HUES64 (cell line): ENCODE results near the gene MAPK13.

Experiments used
- H3K27ac ChIP-seq: 2 replicates; pipeline ENCODE4 v1.7.0; 2013; ENCODE audit warnings: low read depth, low read length, inconsistent platforms
- H3K27me3 ChIP-seq: 2 replicates; pipeline ENCODE4 v1.6.1; 2013; ENCODE audit warnings: mild to moderate bottlenecking, low read length; ENCODE audit not compliant: insufficient read depth
- H3K36me3 ChIP-seq: 2 replicates; pipeline ENCODE4 v1.6.1; 2013; ENCODE audit warnings: mild to moderate bottlenecking, low read length; ENCODE audit not compliant: insufficient read depth
- H3K4me1 ChIP-seq: 2 replicates; pipeline ENCODE4 v1.6.1; 2013; ENCODE audit warnings: mild to moderate bottlenecking, low read length, moderate library complexity; ENCODE audit not compliant: insufficient read depth
- H3K4me3 ChIP-seq: 2 replicates; pipeline ENCODE4 v1.5.1; 2013; ENCODE audit warnings: mild to moderate bottlenecking, low read length, moderate library complexity
- H3K9ac ChIP-seq: 2 replicates; pipeline ENCODE4 v1.6.1; 2013; ENCODE audit warnings: mild to moderate bottlenecking, low read depth, low read length
- H3K9me3 ChIP-seq: 2 replicates; pipeline ENCODE4 v1.6.1; 2013; ENCODE audit warnings: low read depth, low read length; ENCODE audit not compliant: insufficient read depth
- WGBS: fragments of 150-250, 120-280 bp; methylation state at CpG from one replicate; pipeline ENCODE4 v1.1.7; 2013; ENCODE audit warnings: missing lambda C conversion rate; 5-methylcytosine and 5-hydroxymethylcytosine counted together

The MAPK13 gene

DNA sequence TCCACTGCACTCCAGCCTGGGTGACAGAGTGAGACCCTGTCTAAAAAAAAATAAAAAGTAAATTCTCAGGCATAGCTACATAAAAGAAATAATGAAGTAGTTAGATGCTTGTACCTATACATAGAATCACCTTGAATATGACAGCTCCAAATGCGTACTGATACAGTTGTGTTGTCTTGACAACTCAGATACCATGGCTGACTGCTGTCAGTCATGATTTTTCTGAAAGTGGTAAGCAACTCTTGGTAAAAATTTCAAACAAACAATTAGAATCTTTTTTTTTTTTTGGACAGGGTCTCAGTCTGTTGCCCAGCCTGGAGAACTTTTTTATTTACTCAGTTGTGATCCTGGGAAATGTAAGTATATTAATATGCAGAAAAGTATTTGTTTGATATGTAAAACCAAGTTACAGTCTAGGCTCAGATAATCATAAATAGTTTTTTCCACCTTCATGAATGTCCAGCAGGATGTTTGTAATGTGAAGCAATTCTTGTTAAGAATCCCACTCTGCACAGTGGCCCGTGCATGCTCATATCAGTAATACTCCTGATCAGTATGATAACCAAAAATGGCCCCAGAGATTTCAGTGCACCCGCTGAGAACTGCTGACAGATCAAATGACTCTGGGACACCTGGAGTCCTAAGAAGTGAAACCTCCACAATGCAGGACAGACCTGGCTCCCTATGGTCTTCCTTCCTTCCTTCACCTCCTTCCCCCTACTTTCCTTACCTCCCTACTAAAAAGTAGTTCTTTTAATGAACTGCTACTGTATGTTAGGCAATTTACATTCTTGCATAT, 14.0 kb upstream of the MAPK13 start:
- no peak overlapping the region for H3K9ac ChIP-seq
- no peak overlapping the region for H3K4me3 ChIP-seq
- H3K36me3 ChIP-seq, result 0 out of 2 replicates have a peak, but pooled peaks cover 4% of the 10 kb centered on the region
- no peak overlapping the region for H3K27ac ChIP-seq
- WGBS, result 89% methylated on average over 3 of the region's 3 CpGs
- no peaks in the 10 kb centered on the region for H3K9me3 ChIP-seq
- peaks cover 7% of the 10 kb centered on the region; the same call in 1 of the 2 replicates for H3K4me1 ChIP-seq
- no peaks in the 10 kb centered on the region for H3K27me3 ChIP-seq

DNA sequence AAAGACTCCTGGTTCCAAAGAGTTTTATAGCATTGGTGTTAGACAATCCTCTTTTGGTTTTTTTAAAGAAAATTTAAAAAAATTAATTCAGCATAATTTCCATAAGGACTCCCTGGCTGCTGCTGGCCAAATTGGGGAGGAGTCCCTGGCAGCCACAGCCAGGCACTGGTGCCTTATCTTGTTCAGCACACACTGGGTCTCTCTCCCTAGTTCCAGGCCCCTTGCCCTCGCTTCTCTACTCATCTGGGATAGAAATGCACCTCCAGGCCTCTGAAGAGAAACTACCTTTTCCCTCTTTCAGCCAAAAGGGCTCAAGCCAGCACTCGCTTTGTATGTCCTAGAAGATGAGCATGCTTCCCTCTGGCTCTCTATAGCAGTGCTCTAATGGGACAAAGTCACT, 13.4 kb upstream of the MAPK13 start:
- H3K9ac ChIP-seq, result no peak overlapping the region
- no peak overlapping the region for H3K4me3 ChIP-seq
- 88% methylated on average over 2 of the region's 2 CpGs for WGBS
- H3K27ac ChIP-seq, result no peak overlapping the region
- H3K4me1 ChIP-seq, result peaks cover 7% of the 10 kb centered on the region; the same call in 1 of the 2 replicates
- no peaks in the 10 kb centered on the region for H3K27me3 ChIP-seq
- H3K36me3 ChIP-seq, result no peaks in the 10 kb centered on the region
- H3K9me3 ChIP-seq, result no peaks in the 10 kb centered on the region

DNA sequence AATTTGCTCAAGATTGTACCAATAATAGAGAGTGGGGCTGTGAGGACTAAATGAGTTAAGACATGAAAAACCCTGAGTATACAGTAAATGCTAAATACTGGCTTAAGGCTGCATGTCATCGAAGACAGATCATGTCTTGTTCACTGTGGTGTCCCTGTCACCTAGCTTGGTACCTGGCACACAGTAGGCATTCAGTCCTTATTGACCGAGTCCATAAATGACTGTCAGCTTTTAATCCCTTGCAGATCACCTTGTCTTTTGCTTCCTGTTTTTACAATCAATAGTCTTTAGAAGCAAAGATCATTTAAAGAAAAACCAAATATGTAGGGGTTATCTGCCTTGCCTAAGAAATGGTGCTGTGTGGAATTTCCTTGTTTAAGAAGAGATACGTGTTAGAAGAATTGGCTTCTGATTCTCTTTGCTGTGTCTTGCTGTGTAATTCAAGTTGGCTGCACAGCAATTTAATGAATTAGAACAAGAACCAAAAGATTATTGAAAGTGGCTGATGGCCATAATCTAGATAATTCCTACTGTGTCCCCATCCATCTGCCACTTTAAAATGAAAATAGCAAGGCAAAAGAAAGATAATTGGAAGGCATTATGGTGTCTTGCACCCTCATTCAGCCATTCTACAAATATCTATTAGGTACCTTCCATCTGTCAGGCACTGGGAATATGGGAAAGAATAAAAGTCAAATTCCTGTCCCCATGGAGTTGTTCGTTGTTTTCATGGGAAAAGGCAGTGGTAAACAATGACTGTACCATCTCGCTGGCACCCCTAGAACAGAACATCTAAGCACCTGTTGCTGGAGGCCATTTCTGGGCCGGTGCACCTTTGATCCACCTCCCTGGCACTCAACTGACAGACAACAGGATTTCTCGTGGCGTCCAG, 12.4 kb upstream of the MAPK13 start:
- H3K36me3 ChIP-seq, result no peaks in the 10 kb centered on the region
- H3K9me3 ChIP-seq, result no peaks in the 10 kb centered on the region
- 91% methylated on average over 8 of the region's 8 CpGs for WGBS
- no peak overlapping the region for H3K4me3 ChIP-seq
- H3K9ac ChIP-seq, result no peak overlapping the region
- peaks cover 7% of the 10 kb centered on the region; the same call in 1 of the 2 replicates for H3K4me1 ChIP-seq
- no peaks in the 10 kb centered on the region for H3K27me3 ChIP-seq
- H3K27ac ChIP-seq, result no peak overlapping the region

DNA sequence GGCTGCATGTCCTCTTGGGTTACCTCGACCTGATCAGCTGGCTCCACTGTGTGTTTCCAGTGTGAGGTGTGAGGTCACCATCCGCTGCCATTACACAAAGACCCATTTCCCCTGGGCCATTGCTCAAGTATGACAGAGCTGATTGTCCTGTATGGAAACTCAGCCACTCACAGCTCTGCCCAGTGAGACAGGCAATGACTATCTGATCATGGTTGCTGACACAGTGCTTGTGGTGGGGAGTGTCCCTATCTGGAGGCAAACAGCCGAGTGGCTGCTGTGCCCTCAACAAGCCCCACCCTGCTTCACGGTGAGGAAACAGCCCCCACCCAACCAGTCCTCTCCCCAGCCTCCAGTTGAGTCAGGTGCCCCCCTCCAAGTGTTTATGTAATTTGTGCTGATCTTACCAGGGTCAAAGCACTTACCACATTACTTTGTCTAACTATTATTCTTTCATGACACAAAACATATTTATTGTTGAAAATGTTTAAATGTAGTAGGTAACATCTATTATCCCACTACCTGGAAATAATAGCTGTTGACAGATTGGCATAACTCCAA, 11.7 kb upstream of the MAPK13 start:
- peaks cover 7% of the 10 kb centered on the region; the same call in 1 of the 2 replicates for H3K4me1 ChIP-seq
- H3K9me3 ChIP-seq, result no peaks in the 10 kb centered on the region
- no peak overlapping the region for H3K9ac ChIP-seq
- no peak overlapping the region for H3K27ac ChIP-seq
- no peaks in the 10 kb centered on the region for H3K27me3 ChIP-seq
- 84% methylated on average over 4 of the region's 4 CpGs for WGBS
- H3K4me3 ChIP-seq, result no peak overlapping the region
- no peaks in the 10 kb centered on the region for H3K36me3 ChIP-seq

DNA sequence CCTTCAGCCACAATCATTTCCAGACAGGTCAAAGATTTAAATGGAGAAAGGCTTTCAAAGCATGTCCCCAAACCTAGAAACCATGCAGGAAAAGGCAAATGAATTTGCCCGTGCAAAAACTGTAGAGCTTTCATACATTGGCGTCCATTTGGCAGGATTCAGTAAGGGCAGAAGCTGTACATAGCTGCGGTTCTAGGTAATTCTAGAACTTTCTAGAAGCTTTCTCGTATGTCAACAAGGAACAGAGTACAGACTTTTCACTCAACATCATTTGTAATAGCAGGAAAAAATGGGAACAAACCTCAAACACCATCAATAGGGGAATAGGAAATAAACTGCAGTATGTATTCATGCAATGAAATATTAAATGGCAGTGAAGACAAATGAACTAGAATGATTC, 11.1 kb upstream of the MAPK13 start:
- no peak overlapping the region for H3K9ac ChIP-seq
- 95% methylated on average over 4 of the region's 4 CpGs for WGBS
- H3K27me3 ChIP-seq, result no peaks in the 10 kb centered on the region
- H3K9me3 ChIP-seq, result no peaks in the 10 kb centered on the region
- no peak overlapping the region for H3K4me3 ChIP-seq
- H3K27ac ChIP-seq, result no peak overlapping the region
- no peaks in the 10 kb centered on the region for H3K36me3 ChIP-seq
- peaks cover 7% of the 10 kb centered on the region; the same call in 1 of the 2 replicates for H3K4me1 ChIP-seq

DNA sequence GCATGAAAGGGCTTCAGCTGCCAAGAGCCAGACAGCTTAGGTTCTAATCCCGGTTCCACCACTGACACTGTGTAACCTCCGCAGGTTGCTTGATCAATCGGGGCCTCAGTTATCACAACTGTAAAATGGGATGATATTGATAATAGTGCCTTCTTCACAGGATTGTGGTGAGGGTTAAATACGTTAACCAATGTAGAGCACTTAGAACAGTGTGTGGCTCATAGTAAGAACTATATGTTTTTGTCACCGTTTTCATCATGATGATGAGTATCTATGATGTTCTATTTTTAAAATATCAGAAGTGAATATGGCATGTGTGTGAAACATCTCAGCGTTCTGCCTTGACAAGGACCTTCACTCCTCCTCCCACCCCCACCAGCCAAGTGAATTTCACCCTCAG, 10.3 kb upstream of the MAPK13 start:
- peaks cover 7% of the 10 kb centered on the region; the same call in 1 of the 2 replicates for H3K4me1 ChIP-seq
- no peaks in the 10 kb centered on the region for H3K9me3 ChIP-seq
- H3K4me3 ChIP-seq, result no peak overlapping the region
- no peak overlapping the region for H3K27ac ChIP-seq
- H3K27me3 ChIP-seq, result no peaks in the 10 kb centered on the region
- H3K9ac ChIP-seq, result no peak overlapping the region
- no peaks in the 10 kb centered on the region for H3K36me3 ChIP-seq
- WGBS, result 93% methylated on average over 6 of the region's 6 CpGs

DNA sequence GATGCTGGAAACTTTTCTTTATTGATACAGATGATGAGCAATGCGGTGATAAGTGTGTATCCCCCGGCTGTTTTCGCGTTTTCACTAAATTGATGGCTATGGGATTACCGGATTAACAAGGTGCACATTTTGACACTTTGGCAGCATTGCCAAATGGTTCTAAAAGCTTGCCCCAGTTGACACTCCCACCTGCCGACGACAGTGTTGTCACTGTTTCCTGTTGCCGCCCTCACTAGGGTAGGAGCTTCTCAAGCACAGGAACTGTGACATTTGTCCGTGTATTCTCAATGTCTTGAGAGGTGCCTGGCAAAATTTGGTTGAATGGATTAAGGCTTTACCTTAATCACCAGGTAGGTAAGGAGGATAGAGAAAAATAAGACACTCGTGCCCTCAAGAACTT, 9.8 kb upstream of the MAPK13 start:
- Histone ChIP-seq H3K4me1 (peaks cover 7% of the 10 kb centered on the region; the same call in 1 of the 2 replicates), H3K9ac (no peak overlapping the region), H3K27ac (no peak overlapping the region), H3K36me3 (no peaks in the 10 kb centered on the region), H3K4me3 (no peak overlapping the region), H3K9me3 (no peaks in the 10 kb centered on the region), H3K27me3 (no peaks in the 10 kb centered on the region)
- 66% methylated on average over 10 of the region's 10 CpGs for WGBS

DNA sequence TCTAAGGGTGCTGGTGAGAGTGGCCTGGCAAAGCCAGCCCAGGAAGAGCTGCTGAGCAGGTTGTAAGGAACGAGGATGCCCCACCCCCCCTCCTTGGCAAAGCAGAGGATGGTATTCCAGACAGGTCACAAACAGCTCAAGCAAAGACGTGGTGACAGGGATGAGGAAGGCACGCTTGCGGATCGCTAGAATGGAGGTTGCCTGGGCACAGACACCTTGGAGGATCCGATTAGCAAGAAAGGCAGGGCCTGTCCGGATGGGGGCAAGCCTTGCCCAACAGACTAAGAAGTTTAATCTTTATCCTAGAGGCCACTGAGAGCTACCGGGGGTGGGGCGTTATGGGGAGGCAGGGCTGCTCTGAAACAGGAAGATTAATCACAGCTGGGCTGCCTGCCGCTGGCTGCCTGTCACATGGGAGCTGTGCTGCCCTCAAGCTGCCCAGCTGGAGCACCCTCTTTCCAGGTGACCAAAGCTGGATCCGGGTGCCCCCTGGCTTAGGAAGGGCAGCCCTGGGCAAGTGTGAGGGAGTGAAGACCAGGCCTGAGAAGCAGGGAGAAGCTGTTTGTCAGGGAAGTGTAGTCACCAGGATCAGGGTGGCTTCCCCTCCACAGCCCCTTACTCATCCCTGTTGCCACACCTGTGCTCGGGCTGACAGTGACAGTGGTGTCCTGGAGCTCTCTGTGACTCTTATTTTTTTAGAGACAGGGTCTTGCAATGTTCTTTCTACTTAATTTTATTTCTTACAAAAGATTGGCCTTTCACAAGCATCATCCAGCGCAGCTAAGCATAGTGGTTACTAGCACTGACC, 9.1 kb upstream of the MAPK13 start:
- Histone ChIP-seq H3K4me1 (peaks cover 7% of the 10 kb centered on the region; the same call in 1 of the 2 replicates), H3K9me3 (no peaks in the 10 kb centered on the region), H3K36me3 (no peaks in the 10 kb centered on the region), H3K4me3 (no peak overlapping the region), H3K27ac (no peak overlapping the region), H3K27me3 (no peaks in the 10 kb centered on the region), H3K9ac (no peak overlapping the region)
- WGBS, result 57% methylated on average over 13 of the region's 13 CpGs

DNA sequence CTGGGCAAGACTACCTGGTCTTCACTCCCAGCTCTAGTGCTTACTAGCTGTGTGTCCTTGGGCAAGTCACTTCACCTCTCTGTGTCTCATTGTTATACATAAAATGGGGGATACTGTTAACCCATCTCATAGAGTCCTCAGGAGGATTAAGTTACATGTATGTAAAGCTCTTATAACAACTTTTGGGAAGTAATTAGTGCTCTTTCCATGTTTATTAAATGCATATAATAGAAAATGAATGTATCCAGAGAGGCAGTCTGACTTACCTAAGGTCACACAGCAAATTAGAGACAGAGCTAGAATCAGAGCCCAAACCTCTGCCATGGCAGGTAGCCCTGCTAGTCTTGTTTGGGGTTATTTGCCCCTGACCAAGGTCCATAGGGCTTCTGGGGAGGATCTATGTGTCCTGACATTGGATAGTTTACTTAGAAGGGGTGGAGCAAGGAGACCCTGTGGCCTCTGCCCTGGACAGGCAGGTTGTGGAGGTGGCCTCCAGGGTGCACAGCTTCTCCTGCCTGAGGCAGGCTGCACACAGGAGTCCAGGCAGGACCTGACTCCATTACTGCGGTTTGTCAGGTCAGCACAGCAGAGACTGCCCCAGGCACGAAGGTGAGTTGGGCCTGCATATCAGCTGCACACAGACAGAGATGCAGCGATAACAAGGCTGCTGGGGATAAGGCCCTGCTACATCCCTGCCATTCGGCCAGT, 8.4 kb upstream of the MAPK13 start:
- Histone ChIP-seq H3K36me3 (no peaks in the 10 kb centered on the region), H3K4me1 (peaks cover 7% of the 10 kb centered on the region; the same call in 1 of the 2 replicates), H3K27me3 (no peaks in the 10 kb centered on the region), H3K4me3 (no peak overlapping the region), H3K9ac (no peak overlapping the region), H3K9me3 (no peaks in the 10 kb centered on the region), H3K27ac (no peak overlapping the region)
- 95% methylated on average over 4 of the region's 4 CpGs for WGBS
